ENCODE measurements around the gene GNB5.

GNB5 gene

DNA sequence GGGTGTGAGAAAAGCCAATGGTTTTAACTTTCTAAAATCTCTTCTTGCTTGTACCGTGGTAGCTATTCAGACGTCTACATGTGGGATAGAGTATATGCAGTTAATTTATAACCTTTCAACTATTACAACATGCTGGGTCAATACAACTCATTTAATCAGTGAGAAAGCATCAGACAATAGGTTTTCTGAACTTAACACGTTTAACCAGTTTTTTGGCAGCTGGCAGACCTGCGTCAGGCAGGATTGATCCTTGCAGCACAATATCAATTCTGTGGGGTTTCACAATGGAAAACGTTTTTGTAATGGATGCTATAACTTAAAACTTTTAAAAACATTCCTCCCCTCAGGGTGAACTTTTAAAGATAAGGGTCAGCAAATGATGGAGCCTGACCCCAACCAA, 6.5 kb downstream of the GNB5 start:
- no peak for ATAC-seq
- TF ChIP-seq CSDC2 (CRISPR knock-in tag; IDR thresholded peaks at IDR 0.05) (no peak), TOX (CRISPR knock-in tag; IDR thresholded peaks at IDR 0.05; ENCODE audit: borderline replicate concordance) (no peak), ESRRG (CRISPR knock-in tag; IDR thresholded peaks at IDR 0.05) (no peak), ZNF8 (CRISPR knock-in tag; IDR thresholded peaks at IDR 0.05) (no peak), ZNF565 (CRISPR knock-in tag; conservative IDR thresholded peaks at IDR 0.05; ENCODE audit: low read depth) (no peak), TCF4 (CRISPR knock-in tag; IDR thresholded peaks at IDR 0.05; ENCODE audit: borderline replicate concordance) (no peak)
- TF ChIP-seq, protein P1, sequence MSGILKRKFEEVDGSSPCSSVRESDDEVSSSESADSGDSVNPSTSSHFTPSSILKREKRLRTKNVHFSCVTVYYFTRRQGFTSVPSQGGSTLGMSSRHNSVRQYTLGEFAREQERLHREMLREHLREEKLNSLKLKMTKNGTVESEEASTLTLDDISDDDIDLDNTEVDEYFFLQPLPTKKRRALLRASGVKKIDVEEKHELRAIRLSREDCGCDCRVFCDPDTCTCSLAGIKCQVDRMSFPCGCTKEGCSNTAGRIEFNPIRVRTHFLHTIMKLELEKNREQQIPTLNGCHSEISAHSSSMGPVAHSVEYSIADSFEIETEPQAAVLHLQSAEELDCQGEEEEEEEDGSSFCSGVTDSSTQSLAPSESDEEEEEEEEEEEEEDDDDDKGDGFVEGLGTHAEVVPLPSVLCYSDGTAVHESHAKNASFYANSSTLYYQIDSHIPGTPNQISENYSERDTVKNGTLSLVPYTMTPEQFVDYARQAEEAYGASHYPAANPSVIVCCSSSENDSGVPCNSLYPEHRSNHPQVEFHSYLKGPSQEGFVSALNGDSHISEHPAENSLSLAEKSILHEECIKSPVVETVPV (CRISPR knock-in tag; IDR thresholded peaks at IDR 0.05), result no peak
- TF ChIP-seq, protein P2, sequence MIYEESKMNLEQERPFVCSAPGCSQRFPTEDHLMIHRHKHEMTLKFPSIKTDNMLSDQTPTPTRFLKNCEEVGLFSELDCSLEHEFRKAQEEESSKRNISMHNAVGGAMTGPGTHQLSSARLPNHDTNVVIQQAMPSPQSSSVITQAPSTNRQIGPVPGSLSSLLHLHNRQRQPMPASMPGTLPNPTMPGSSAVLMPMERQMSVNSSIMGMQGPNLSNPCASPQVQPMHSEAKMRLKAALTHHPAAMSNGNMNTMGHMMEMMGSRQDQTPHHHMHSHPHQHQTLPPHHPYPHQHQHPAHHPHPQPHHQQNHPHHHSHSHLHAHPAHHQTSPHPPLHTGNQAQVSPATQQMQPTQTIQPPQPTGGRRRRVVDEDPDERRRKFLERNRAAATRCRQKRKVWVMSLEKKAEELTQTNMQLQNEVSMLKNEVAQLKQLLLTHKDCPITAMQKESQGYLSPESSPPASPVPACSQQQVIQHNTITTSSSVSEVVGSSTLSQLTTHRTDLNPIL (CRISPR knock-in tag; IDR thresholded peaks at IDR 0.05; ENCODE audit: low read depth), result no peak

DNA sequence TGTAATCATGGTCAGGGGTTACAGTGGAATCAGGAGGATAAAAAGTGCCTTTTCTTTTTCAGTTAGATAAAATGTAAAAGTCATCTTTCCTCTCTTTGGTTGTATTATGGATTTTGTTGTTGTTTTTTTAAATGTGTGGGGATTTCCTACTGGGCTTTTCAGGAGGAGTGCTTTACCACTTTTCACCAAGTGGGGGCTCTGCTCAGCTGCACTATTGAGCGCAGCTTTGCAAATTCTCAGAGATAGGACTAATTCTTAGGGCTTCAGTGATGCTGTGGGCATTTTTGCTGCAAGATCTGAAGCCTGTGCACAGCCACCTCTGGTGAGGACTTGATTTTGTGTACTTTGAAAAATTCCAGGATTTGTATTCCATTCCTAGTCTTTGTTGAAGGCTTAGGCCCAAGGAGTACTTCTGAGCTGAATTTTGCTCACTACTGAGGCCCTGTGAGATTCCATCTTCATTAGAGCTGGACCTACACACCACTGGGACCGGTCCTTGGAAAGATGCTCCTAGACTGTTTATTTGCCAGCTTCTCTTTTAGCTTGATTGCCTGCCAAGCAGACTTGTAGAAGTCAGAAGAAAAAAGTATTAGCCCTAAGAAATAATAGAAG, 7.5 kb downstream of the GNB5 start:
- no peak for ATAC-seq
- TF ChIP-seq, protein P2 (CRISPR knock-in tag; IDR thresholded peaks at IDR 0.05; ENCODE audit: low read depth), result no peak
- TF ChIP-seq BACH2 (CRISPR knock-in tag; IDR thresholded peaks at IDR 0.05; ENCODE audit: borderline replicate concordance) (no peak), ESRRG (CRISPR knock-in tag; IDR thresholded peaks at IDR 0.05) (no peak), TOX (CRISPR knock-in tag; IDR thresholded peaks at IDR 0.05; ENCODE audit: borderline replicate concordance) (no peak), ZC3H10 (CRISPR knock-in tag; IDR thresholded peaks at IDR 0.05) (no peak), GLIS3 (CRISPR knock-in tag; IDR thresholded peaks at IDR 0.05) (no peak), RARB (CRISPR knock-in tag; IDR thresholded peaks at IDR 0.05) (no peak), TCF4 (CRISPR knock-in tag; IDR thresholded peaks at IDR 0.05; ENCODE audit: borderline replicate concordance) (no peak), OSR1 (CRISPR knock-in tag; IDR thresholded peaks at IDR 0.05) (no peak), ZNF70 (CRISPR knock-in tag; IDR thresholded peaks at IDR 0.05) (no peak), CSDC2 (CRISPR knock-in tag; IDR thresholded peaks at IDR 0.05) (no peak), SNAI2 (CRISPR knock-in tag; IDR thresholded peaks at IDR 0.05) (no peak), ARNTL (CRISPR knock-in tag; IDR thresholded peaks at IDR 0.05; ENCODE audit: borderline replicate concordance, low read depth) (no peak), ZFP30 (CRISPR knock-in tag; IDR thresholded peaks at IDR 0.05) (no peak), ISL1 (CRISPR knock-in tag; IDR thresholded peaks at IDR 0.05) (no peak), ZFP3 (CRISPR knock-in tag; IDR thresholded peaks at IDR 0.05) (no peak), ZNF8 (CRISPR knock-in tag; IDR thresholded peaks at IDR 0.05) (no peak)
- TF ChIP-seq, protein P3, sequence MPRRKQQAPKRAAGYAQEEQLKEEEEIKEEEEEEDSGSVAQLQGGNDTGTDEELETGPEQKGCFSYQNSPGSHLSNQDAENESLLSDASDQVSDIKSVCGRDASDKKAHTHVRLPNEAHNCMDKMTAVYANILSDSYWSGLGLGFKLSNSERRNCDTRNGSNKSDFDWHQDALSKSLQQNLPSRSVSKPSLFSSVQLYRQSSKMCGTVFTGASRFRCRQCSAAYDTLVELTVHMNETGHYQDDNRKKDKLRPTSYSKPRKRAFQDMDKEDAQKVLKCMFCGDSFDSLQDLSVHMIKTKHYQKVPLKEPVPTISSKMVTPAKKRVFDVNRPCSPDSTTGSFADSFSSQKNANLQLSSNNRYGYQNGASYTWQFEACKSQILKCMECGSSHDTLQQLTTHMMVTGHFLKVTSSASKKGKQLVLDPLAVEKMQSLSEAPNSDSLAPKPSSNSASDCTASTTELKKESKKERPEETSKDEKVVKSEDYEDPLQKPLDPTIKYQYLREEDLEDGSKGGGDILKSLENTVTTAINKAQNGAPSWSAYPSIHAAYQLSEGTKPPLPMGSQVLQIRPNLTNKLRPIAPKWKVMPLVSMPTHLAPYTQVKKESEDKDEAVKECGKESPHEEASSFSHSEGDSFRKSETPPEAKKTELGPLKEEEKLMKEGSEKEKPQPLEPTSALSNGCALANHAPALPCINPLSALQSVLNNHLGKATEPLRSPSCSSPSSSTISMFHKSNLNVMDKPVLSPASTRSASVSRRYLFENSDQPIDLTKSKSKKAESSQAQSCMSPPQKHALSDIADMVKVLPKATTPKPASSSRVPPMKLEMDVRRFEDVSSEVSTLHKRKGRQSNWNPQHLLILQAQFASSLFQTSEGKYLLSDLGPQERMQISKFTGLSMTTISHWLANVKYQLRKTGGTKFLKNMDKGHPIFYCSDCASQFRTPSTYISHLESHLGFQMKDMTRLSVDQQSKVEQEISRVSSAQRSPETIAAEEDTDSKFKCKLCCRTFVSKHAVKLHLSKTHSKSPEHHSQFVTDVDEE (CRISPR knock-in tag; IDR thresholded peaks at IDR 0.05), result no peak
- TF ChIP-seq, protein P4, sequence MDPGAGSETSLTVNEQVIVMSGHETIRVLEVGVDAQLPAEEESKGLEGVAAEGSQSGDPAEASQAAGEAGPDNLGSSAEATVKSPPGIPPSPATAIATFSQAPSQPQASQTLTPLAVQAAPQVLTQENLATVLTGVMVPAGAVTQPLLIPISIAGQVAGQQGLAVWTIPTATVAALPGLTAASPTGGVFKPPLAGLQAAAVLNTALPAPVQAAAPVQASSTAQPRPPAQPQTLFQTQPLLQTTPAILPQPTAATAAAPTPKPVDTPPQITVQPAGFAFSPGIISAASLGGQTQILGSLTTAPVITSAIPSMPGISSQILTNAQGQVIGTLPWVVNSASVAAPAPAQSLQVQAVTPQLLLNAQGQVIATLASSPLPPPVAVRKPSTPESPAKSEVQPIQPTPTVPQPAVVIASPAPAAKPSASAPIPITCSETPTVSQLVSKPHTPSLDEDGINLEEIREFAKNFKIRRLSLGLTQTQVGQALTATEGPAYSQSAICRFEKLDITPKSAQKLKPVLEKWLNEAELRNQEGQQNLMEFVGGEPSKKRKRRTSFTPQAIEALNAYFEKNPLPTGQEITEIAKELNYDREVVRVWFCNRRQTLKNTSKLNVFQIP (CRISPR knock-in tag; IDR thresholded peaks at IDR 0.05; ENCODE audit: borderline replicate concordance, low read depth), result no peak
- TF ChIP-seq, protein P1 (CRISPR knock-in tag; IDR thresholded peaks at IDR 0.05), result no peak

Measured in SK-N-SH treated with all-trans-retinoic acid at 6 μM for 48 hours (cell line).